NB4 (cell line): ENCODE measurements around the gene AGAP1.

Source experiments
- DNase-seq: peaks from one replicate; pipeline ENCODE4 v3.0.0; 2010; ENCODE audit warnings: low read depth
- H3K4me3 ChIP-seq: one replicate; pipeline ENCODE4 v1.5.1; 2011; ENCODE audit warnings: mild to moderate bottlenecking, low read depth, low read length, moderate library complexity
- MAX ChIP-seq: IDR thresholded peaks from 2 replicates; pipeline ENCODE4 v1.6.1; 2011; ENCODE audit warnings: low read depth, low read length
- MYC ChIP-seq: IDR thresholded peaks from 2 replicates; pipeline ENCODE4 v1.6.1; 2011; ENCODE audit warnings: low read depth, low read length
- POLR2A ChIP-seq: IDR thresholded peaks from 2 replicates; pipeline ENCODE4 v1.6.1; 2011; ENCODE audit warnings: mild to moderate bottlenecking; ENCODE audit not compliant: insufficient read length; ENCODE audit errors: extremely low read depth
- TF ChIP-seq, protein P1 (sequence below): IDR thresholded peaks from one replicate; pipeline ENCODE4 v1.5.1; 2012; ENCODE audit warnings: low read depth, low read length

Gene AGAP1

DNA sequence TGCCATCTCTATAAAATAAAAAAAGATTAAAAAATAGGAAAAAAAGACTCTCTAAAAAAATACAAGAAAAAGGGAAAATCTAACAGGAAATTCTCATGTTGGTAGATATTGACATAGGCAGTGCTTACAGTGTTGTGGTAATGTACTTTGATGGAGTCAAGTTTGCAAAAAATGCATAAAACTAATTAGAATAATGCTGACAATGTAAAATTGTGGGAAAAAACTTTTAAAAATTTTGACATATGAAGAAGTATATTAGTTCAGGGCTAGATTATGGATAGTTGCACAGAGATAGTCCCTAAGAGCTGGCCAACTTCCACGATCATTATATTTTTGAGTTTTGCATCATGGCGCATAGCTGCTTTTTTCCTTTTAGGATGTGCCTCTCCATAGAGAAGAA lies 601.7 kb downstream of the AGAP1 start:
- no peak for DNase-seq
- H3K4me3 ChIP-seq = no peak overlapping the region
- TF ChIP-seq MYC (no peak), MAX (no peak), POLR2A (no peak)
- TF ChIP-seq, protein P1, sequence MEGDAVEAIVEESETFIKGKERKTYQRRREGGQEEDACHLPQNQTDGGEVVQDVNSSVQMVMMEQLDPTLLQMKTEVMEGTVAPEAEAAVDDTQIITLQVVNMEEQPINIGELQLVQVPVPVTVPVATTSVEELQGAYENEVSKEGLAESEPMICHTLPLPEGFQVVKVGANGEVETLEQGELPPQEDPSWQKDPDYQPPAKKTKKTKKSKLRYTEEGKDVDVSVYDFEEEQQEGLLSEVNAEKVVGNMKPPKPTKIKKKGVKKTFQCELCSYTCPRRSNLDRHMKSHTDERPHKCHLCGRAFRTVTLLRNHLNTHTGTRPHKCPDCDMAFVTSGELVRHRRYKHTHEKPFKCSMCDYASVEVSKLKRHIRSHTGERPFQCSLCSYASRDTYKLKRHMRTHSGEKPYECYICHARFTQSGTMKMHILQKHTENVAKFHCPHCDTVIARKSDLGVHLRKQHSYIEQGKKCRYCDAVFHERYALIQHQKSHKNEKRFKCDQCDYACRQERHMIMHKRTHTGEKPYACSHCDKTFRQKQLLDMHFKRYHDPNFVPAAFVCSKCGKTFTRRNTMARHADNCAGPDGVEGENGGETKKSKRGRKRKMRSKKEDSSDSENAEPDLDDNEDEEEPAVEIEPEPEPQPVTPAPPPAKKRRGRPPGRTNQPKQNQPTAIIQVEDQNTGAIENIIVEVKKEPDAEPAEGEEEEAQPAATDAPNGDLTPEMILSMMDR = no peak

- DNase-seq = no peak
- TF ChIP-seq MAX (no peak), MYC (no peak), POLR2A (no peak)
- H3K4me3 ChIP-seq = no peak overlapping the region
Observed at GRCh38 chr2:236101311-236101950, 607.6 kb downstream of the AGAP1 start.

DNA sequence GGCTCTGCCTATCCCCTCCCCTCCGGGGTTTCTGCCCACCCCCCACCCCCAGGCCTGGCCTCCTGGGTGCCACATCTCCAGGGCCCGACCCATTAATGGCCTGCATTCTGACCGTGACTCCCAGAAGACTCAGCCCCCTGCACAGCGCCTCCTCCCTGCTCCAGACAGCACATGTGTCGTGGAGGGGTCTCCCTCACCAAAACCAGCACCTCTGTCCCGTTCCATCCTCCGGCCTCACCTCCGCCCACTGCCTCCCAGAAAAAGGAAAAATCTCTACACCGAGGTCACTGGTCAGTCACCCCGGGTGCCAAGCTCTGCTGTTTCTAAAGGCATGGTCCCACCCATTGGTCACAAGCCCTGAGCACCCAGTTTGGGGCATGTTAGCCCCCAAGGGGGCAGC lies 609.1 kb downstream of the AGAP1 start:
- DNase-seq = no peak
- no peak overlapping the region for H3K4me3 ChIP-seq
- TF ChIP-seq, protein P1 = no peak
- no peak for TF ChIP-seq MYC
- TF ChIP-seq POLR2A = no peak
- TF ChIP-seq MAX = no peak

DNA sequence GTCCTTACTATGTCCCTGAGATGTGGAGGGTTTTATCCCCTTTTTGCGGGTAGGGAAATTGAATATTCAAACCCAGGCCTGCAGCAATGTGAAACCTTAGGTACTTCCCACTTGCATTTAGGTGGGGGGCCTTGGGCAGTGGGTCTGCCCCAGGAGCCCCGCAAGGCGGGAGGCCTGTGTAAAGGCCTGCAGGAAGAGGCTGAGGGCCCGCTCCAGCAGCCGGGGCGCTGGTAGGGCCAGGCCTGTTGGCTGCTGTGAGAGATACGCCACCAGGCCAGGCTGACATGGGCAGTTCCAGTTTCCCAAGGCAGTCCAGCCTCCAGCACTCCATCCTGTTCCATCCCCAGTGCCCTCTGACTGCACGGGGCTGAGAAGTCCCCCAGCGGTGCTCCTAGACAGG lies 610.1 kb downstream of the AGAP1 start:
- TF ChIP-seq, protein P1 = no peak
- TF ChIP-seq MYC = no peak
- H3K4me3 ChIP-seq = no peak overlapping the region
- no peak for DNase-seq

GRCh38 chr2:236105955-236106607 lies 612.2 kb downstream of the AGAP1 start:
- no peak for DNase-seq
- TF ChIP-seq POLR2A (no peak), MYC (no peak), MAX (no peak)
- TF ChIP-seq, protein P1 = no peak
- no peak overlapping the region for H3K4me3 ChIP-seq

GRCh38 chr2:236106761-236107160 lies 612.9 kb downstream of the AGAP1 start:
- DNase-seq = no peak
- no peak overlapping the region for H3K4me3 ChIP-seq
- no peak for TF ChIP-seq MAX
- TF ChIP-seq, protein P1 = no peak
- TF ChIP-seq POLR2A = no peak
- TF ChIP-seq MYC = no peak
